Measurements from ENCODE around the gene ABHD12B. TPM values are rescaled to one million over a fixed set of nuclear protein-coding genes. Genes with fewer than 3 reads are reported as not detected.
A peak's percentile ranks its signal among the peaks of the same experiment; 100 is the strongest.

The ABHD12B gene
- total and polyA plus RNA-seq, 2 of the 13 experiments (the other 11 are each of a cell fraction or from before 2014, with no cell fraction given) = not detected

DNA sequence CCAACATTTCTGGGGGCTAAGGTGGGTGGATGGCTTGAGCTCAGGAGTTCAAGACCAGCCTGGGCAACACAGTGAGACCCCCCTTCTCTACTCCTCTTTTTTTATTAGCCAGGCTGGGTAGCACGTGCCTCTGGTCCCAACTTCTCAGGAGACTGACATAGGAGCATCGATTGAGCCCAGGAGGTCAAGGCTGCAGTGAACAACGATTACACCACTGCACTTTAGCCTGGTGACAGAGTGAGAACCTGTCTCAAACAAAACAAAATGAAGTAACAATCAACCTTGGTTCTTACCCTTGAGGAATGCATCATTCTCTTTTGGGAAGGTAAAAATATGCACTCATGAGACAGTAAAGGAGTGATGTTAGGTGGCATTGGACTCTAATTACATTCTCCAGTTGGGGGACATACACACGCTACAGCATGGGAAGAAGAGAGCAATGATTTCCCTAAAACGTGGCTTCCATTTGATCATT is 37.0 kb upstream of the ABHD12B start (continued):
- TF ChIP-seq, protein P1, sequence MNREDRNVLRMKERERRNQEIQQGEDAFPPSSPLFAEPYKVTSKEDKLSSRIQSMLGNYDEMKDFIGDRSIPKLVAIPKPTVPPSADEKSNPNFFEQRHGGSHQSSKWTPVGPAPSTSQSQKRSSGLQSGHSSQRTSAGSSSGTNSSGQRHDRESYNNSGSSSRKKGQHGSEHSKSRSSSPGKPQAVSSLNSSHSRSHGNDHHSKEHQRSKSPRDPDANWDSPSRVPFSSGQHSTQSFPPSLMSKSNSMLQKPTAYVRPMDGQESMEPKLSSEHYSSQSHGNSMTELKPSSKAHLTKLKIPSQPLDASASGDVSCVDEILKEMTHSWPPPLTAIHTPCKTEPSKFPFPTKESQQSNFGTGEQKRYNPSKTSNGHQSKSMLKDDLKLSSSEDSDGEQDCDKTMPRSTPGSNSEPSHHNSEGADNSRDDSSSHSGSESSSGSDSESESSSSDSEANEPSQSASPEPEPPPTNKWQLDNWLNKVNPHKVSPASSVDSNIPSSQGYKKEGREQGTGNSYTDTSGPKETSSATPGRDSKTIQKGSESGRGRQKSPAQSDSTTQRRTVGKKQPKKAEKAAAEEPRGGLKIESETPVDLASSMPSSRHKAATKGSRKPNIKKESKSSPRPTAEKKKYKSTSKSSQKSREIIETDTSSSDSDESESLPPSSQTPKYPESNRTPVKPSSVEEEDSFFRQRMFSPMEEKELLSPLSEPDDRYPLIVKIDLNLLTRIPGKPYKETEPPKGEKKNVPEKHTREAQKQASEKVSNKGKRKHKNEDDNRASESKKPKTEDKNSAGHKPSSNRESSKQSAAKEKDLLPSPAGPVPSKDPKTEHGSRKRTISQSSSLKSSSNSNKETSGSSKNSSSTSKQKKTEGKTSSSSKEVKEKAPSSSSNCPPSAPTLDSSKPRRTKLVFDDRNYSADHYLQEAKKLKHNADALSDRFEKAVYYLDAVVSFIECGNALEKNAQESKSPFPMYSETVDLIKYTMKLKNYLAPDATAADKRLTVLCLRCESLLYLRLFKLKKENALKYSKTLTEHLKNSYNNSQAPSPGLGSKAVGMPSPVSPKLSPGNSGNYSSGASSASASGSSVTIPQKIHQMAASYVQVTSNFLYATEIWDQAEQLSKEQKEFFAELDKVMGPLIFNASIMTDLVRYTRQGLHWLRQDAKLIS (CRISPR knock-in tag; IDR thresholded peaks at IDR 0.05) = no peak
- TF ChIP-seq, protein P2, sequence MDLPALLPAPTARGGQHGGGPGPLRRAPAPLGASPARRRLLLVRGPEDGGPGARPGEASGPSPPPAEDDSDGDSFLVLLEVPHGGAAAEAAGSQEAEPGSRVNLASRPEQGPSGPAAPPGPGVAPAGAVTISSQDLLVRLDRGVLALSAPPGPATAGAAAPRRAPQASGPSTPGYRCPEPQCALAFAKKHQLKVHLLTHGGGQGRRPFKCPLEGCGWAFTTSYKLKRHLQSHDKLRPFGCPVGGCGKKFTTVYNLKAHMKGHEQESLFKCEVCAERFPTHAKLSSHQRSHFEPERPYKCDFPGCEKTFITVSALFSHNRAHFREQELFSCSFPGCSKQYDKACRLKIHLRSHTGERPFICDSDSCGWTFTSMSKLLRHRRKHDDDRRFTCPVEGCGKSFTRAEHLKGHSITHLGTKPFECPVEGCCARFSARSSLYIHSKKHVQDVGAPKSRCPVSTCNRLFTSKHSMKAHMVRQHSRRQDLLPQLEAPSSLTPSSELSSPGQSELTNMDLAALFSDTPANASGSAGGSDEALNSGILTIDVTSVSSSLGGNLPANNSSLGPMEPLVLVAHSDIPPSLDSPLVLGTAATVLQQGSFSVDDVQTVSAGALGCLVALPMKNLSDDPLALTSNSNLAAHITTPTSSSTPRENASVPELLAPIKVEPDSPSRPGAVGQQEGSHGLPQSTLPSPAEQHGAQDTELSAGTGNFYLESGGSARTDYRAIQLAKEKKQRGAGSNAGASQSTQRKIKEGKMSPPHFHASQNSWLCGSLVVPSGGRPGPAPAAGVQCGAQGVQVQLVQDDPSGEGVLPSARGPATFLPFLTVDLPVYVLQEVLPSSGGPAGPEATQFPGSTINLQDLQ (CRISPR knock-in tag; IDR thresholded peaks at IDR 0.05) = no peak
- TF ChIP-seq, protein P3, sequence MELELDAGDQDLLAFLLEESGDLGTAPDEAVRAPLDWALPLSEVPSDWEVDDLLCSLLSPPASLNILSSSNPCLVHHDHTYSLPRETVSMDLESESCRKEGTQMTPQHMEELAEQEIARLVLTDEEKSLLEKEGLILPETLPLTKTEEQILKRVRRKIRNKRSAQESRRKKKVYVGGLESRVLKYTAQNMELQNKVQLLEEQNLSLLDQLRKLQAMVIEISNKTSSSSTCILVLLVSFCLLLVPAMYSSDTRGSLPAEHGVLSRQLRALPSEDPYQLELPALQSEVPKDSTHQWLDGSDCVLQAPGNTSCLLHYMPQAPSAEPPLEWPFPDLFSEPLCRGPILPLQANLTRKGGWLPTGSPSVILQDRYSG (CRISPR knock-in tag; IDR thresholded peaks at IDR 0.05) = no peak
- TF ChIP-seq ESRRA (CRISPR knock-in tag; IDR thresholded peaks at IDR 0.05; ENCODE audit: low read depth) (peak; percentile 70; the same call in 1 of the 2 replicates), PHF8 (CRISPR knock-in tag; IDR thresholded peaks at IDR 0.05) (no peak), SSRP1 (CRISPR knock-in tag; IDR thresholded peaks at IDR 0.05) (no peak), DR1 (CRISPR knock-in tag; IDR thresholded peaks at IDR 0.05) (no peak), ZNF431 (CRISPR knock-in tag; IDR thresholded peaks at IDR 0.05; ENCODE audit: borderline replicate concordance, low read depth) (no peak)
- TF ChIP-seq, protein P4, sequence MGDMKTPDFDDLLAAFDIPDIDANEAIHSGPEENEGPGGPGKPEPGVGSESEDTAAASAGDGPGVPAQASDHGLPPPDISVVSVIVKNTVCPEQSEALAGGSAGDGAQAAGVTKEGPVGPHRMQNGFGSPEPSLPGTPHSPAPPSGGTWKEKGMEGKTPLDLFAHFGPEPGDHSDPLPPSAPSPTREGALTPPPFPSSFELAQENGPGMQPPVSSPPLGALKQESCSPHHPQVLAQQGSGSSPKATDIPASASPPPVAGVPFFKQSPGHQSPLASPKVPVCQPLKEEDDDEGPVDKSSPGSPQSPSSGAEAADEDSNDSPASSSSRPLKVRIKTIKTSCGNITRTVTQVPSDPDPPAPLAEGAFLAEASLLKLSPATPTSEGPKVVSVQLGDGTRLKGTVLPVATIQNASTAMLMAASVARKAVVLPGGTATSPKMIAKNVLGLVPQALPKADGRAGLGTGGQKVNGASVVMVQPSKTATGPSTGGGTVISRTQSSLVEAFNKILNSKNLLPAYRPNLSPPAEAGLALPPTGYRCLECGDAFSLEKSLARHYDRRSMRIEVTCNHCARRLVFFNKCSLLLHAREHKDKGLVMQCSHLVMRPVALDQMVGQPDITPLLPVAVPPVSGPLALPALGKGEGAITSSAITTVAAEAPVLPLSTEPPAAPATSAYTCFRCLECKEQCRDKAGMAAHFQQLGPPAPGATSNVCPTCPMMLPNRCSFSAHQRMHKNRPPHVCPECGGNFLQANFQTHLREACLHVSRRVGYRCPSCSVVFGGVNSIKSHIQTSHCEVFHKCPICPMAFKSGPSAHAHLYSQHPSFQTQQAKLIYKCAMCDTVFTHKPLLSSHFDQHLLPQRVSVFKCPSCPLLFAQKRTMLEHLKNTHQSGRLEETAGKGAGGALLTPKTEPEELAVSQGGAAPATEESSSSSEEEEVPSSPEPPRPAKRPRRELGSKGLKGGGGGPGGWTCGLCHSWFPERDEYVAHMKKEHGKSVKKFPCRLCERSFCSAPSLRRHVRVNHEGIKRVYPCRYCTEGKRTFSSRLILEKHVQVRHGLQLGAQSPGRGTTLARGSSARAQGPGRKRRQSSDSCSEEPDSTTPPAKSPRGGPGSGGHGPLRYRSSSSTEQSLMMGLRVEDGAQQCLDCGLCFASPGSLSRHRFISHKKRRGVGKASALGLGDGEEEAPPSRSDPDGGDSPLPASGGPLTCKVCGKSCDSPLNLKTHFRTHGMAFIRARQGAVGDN (CRISPR knock-in tag; IDR thresholded peaks at IDR 0.05) = no peak
- TF ChIP-seq, protein P5, sequence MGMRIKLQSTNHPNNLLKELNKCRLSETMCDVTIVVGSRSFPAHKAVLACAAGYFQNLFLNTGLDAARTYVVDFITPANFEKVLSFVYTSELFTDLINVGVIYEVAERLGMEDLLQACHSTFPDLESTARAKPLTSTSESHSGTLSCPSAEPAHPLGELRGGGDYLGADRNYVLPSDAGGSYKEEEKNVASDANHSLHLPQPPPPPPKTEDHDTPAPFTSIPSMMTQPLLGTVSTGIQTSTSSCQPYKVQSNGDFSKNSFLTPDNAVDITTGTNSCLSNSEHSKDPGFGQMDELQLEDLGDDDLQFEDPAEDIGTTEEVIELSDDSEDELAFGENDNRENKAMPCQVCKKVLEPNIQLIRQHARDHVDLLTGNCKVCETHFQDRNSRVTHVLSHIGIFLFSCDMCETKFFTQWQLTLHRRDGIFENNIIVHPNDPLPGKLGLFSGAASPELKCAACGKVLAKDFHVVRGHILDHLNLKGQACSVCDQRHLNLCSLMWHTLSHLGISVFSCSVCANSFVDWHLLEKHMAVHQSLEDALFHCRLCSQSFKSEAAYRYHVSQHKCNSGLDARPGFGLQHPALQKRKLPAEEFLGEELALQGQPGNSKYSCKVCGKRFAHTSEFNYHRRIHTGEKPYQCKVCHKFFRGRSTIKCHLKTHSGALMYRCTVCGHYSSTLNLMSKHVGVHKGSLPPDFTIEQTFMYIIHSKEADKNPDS (CRISPR knock-in tag; IDR thresholded peaks at IDR 0.05) = no peak
- TF ChIP-seq, protein P6, sequence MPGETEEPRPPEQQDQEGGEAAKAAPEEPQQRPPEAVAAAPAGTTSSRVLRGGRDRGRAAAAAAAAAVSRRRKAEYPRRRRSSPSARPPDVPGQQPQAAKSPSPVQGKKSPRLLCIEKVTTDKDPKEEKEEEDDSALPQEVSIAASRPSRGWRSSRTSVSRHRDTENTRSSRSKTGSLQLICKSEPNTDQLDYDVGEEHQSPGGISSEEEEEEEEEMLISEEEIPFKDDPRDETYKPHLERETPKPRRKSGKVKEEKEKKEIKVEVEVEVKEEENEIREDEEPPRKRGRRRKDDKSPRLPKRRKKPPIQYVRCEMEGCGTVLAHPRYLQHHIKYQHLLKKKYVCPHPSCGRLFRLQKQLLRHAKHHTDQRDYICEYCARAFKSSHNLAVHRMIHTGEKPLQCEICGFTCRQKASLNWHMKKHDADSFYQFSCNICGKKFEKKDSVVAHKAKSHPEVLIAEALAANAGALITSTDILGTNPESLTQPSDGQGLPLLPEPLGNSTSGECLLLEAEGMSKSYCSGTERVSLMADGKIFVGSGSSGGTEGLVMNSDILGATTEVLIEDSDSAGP (CRISPR knock-in tag; IDR thresholded peaks at IDR 0.05; ENCODE audit: borderline replicate concordance) = no peak
